Progenitor cell of endocrine pancreas (in vitro differentiated cells): ENCODE results near the gene PAM. TPM values are rescaled to one million over a fixed set of nuclear protein-coding genes. Genes with fewer than 3 reads are reported as not detected.

ENCODE experiments used
- DNase-seq: peaks from one replicate; pipeline ENCODE4 v3.0.0; 2021; ENCODE audit warnings: low spot score; ENCODE audit not compliant: unreplicated experiment
- H3K27ac Mint-ChIP-seq: 2 replicates; pipeline ENCODE4 v1.8.0; 2021; ENCODE audit warnings: mild to moderate bottlenecking, moderate library complexity, mixed read lengths
- H3K27me3 Mint-ChIP-seq: 2 replicates; pipeline ENCODE4 v1.8.0; 2021; ENCODE audit warnings: mixed read lengths
- H3K36me3 Mint-ChIP-seq: 2 replicates; pipeline ENCODE4 v1.8.0; 2022; ENCODE audit warnings: mixed read lengths; ENCODE audit not compliant: insufficient read depth
- H3K4me1 Mint-ChIP-seq: 2 replicates; pipeline ENCODE4 v1.8.0; 2021; ENCODE audit warnings: low read depth, mixed read lengths
- H3K4me3 Mint-ChIP-seq: 2 replicates; pipeline ENCODE4 v1.8.0; 2021; ENCODE audit warnings: low read depth, mild to moderate bottlenecking, moderate library complexity, mixed read lengths
- H3K9me3 Mint-ChIP-seq: 2 replicates; pipeline ENCODE4 v1.8.0; 2021; ENCODE audit warnings: low read depth, mixed read lengths
- CTCF ChIP-seq: fragments of 200-600 bp; sonication (generic); IDR thresholded peaks from one replicate; pipeline ENCODE4 v1.5.0; 2021; ENCODE audit warnings: antibody characterized with exemption, mild to moderate bottlenecking; ENCODE audit not compliant: unreplicated experiment
- total RNA-seq: library from RNA; stranded (reverse); gene quantifications from 2 replicates; pipeline ENCODE4 v1.2.1, GENCODE V29; 2021

PAM gene
- total RNA-seq, 1 donor from 2014 or later, result 111 TPM

GRCh38 chr5:103019804-103020203 lies 264.7 kb downstream of the PAM start:
- Mint-ChIP-seq H3K27ac (no peak overlapping the region), H3K9me3 (no peaks in the 10 kb centered on the region), H3K36me3 (no peaks in the 10 kb centered on the region), H3K4me1 (no peaks in the 10 kb centered on the region), H3K27me3 (no peaks in the 10 kb centered on the region), H3K4me3 (no peak overlapping the region)
- DNase-seq, result no peak
- no peak for TF ChIP-seq CTCF

GRCh38 chr5:103021314-103021713 lies 266.2 kb downstream of the PAM start:
- H3K9me3 Mint-ChIP-seq, result no peaks in the 10 kb centered on the region

GRCh38 chr5:103027267-103027666 lies 272.2 kb downstream of the PAM start:
- H3K9me3 Mint-ChIP-seq, result no peaks in the 10 kb centered on the region
- H3K4me1 Mint-ChIP-seq, result no peaks in the 10 kb centered on the region
- DNase-seq, result no peak
- no peak overlapping the region for H3K4me3 Mint-ChIP-seq
- no peak overlapping the region for H3K27ac Mint-ChIP-seq
- peaks cover 2% of the 10 kb centered on the region for H3K36me3 Mint-ChIP-seq
- H3K27me3 Mint-ChIP-seq, result no peaks in the 10 kb centered on the region
- no peak for TF ChIP-seq CTCF

More at GRCh38 chr5:103021314-103021713, 266.2 kb downstream of the PAM start:
- no peak for DNase-seq
- Mint-ChIP-seq H3K27me3 (no peaks in the 10 kb centered on the region), H3K27ac (no peak overlapping the region), H3K36me3 (no peaks in the 10 kb centered on the region), H3K4me1 (no peaks in the 10 kb centered on the region), H3K4me3 (no peak overlapping the region)
- no peak for TF ChIP-seq CTCF

- no peaks in the 10 kb centered on the region for H3K9me3 Mint-ChIP-seq
- DNase-seq, result no peak
- peak; percentile 51 for TF ChIP-seq CTCF
- H3K36me3 Mint-ChIP-seq, result peaks cover 4% of the 10 kb centered on the region
- no peaks in the 10 kb centered on the region for H3K27me3 Mint-ChIP-seq
- no peak overlapping the region for H3K27ac Mint-ChIP-seq
- H3K4me1 Mint-ChIP-seq, result no peaks in the 10 kb centered on the region
- no peak overlapping the region for H3K4me3 Mint-ChIP-seq
Measured at GRCh38 chr5:103031607-103032006, 276.5 kb downstream of the PAM start.

- no peaks in the 10 kb centered on the region for H3K27me3 Mint-ChIP-seq
- no peak overlapping the region for H3K4me3 Mint-ChIP-seq
- H3K9me3 Mint-ChIP-seq, result no peaks in the 10 kb centered on the region
- H3K36me3 Mint-ChIP-seq, result peaks cover 4% of the 10 kb centered on the region
- H3K4me1 Mint-ChIP-seq, result no peaks in the 10 kb centered on the region
- no peak overlapping the region for H3K27ac Mint-ChIP-seq
- TF ChIP-seq CTCF, result no peak
- no peak for DNase-seq
Measured at GRCh38 chr5:103033696-103034095, 278.6 kb downstream of the PAM start.
